GM12878 (cell line): ENCODE data around the gene MS4A2. TPM values are rescaled to one million over a fixed set of nuclear protein-coding genes. Genes with fewer than 3 reads are reported as not detected.

Experiments
- ATAC-seq: fragments of 200-7000 bp; cut with Tn5 transposase; 3 replicates; pipeline ENCODE4 v1.9.1; 2020; ENCODE audit warnings: mild to moderate bottlenecking, moderate library complexity
- BruUV-seq: library from RNA; stranded (reverse); fragments of 400-500 nt; replicated peaks from 2 replicates; lab custom pipeline; 2021; lab: Mats Ljungman, UMichigan
- CTCF ChIA-PET: fragments of 300-600 bp; sonication (Branson Sonifier 250); formaldehyde crosslinking; extraction: SDS; loops from one replicate; lab custom pipeline; 2021; ENCODE audit warnings: inconsistent platforms; lab: Yijun Ruan, JAX
- POLR2A ChIA-PET: fragments of 350-600 bp; formaldehyde crosslinking; extraction: SDS; loops from one replicate; lab custom pipeline; 2021; ENCODE audit warnings: inconsistent platforms; lab: Charles Lee
- RAD21 ChIA-PET: fragments of 300-600 bp; sonication (Branson Sonifier 250); formaldehyde crosslinking; loops from one replicate; lab custom pipeline; 2023; ENCODE audit warnings: antibody characterized with exemption; ENCODE audit not compliant: unreplicated experiment; lab: Charles Lee
- SMC1A ChIA-PET: fragments of 300-600 bp; sonication (Branson Sonifier 250); formaldehyde crosslinking; loops from one replicate; lab custom pipeline; 2023; ENCODE audit not compliant: unreplicated experiment, uncharacterized antibody; lab: Charles Lee
- DNase-seq: peaks from one replicate; pipeline ENCODE4 v3.0.0-alpha.2; 2011; ENCODE audit warnings: low read depth, low spot score
- FAIRE-seq: peaks from 3 replicates; lab custom pipeline; 2011; peaks lifted over from hg19 to GRCh38; lab: Jason Lieb, UNC
- H2AFZ ChIP-seq: 2 replicates; pipeline ENCODE4 v1.6.0; 2011; ENCODE audit warnings: low read depth, low read length, control low read depth; ENCODE audit not compliant: control insufficient read depth
- H3K27ac ChIP-seq: 2 replicates; pipeline ENCODE4 v1.5.1; 2011; ENCODE audit warnings: control low read depth; ENCODE audit not compliant: control insufficient read depth, insufficient read depth
- H3K27me3 ChIP-seq, 2 experiments: replicated peaks in 1 of 2; 2 replicates each; pipeline versions ENCODE4 v1.6.0 to v1.6.1; 2011; ENCODE audit warnings: low read length in 1 of 2; ENCODE audit not compliant: control insufficient read depth in 2 of 2, insufficient read depth in 2 of 2
- H3K36me3 ChIP-seq, 2 experiments: 2 replicates each; pipeline ENCODE4 v1.5.1; 2011; ENCODE audit warnings: low read length in 1 of 2; ENCODE audit not compliant: control insufficient read depth in 2 of 2, insufficient read depth in 2 of 2
- H3K4me1 ChIP-seq: 2 replicates; pipeline ENCODE4 v1.6.1; 2011; ENCODE audit warnings: mild to moderate bottlenecking, low read length, moderate library complexity, mixed read lengths; ENCODE audit not compliant: control insufficient read depth, insufficient read depth
- H3K4me2 ChIP-seq: 2 replicates; pipeline ENCODE4 v1.6.0; 2011; ENCODE audit warnings: control low read depth; ENCODE audit not compliant: control insufficient read depth, insufficient read depth
- H3K4me3 ChIP-seq: fragments of 200-600 bp; sonication (generic); 2 replicates; pipeline ENCODE4 v1.5.1; 2016
- H3K79me2 ChIP-seq: 2 replicates; pipeline ENCODE4 v1.6.0; 2011; ENCODE audit warnings: low read length; ENCODE audit not compliant: control insufficient read depth, insufficient read depth
- H3K9ac ChIP-seq: 2 replicates; pipeline ENCODE4 v1.8.0; 2011; ENCODE audit warnings: low read length, control low read depth, mixed read lengths; ENCODE audit not compliant: control insufficient read depth, insufficient read depth
- H3K9me3 ChIP-seq: replicated peaks from 3 replicates; pipeline ENCODE4 v1.5.1; 2011; ENCODE audit warnings: mild to moderate bottlenecking, low read length; ENCODE audit not compliant: control insufficient read depth, insufficient read depth
- H4K20me1 ChIP-seq: 2 replicates; pipeline ENCODE4 v1.6.0; 2011; ENCODE audit not compliant: control insufficient read depth, insufficient read depth
- ASH2L ChIP-seq: fragments of 300-600, 200-600 bp; sonication (generic); IDR thresholded peaks from 2 replicates; pipeline ENCODE4 v1.6.1; 2017; ENCODE audit warnings: low read depth, mild to moderate bottlenecking, borderline replicate concordance
- ATF3 ChIP-seq: IDR thresholded peaks from 2 replicates; pipeline ENCODE4 v1.6.1; 2011; ENCODE audit warnings: low read depth, mild to moderate bottlenecking, low read length, moderate library complexity, borderline replicate concordance; ENCODE audit errors: extremely low read depth
- BHLHE40 ChIP-seq, 2 experiments: fragments of 450-650 bp in 1 of 2; IDR thresholded peaks; 2 replicates each; pipeline ENCODE4 v1.6.1; 2011 to 2017; ENCODE audit warnings: low read depth in 2 of 2, borderline replicate concordance in 1 of 2, improper control_type of control experiment in 1 of 2, low read length in 1 of 2, mild to moderate bottlenecking in 1 of 2
- CTCF ChIP-seq, 3 experiments: IDR thresholded peaks in 2 of 3; conservative IDR thresholded peaks in 1 of 3; 2 replicates each; pipeline ENCODE4 v1.5.1; 2011; ENCODE audit warnings: low read depth in 3 of 3, low read length in 3 of 3, mild to moderate bottlenecking in 3 of 3, control low read depth in 2 of 3, moderate library complexity in 2 of 3, inconsistent platforms in 1 of 3, mixed read lengths in 1 of 3; ENCODE audit not compliant: control insufficient read depth in 2 of 3, insufficient read depth in 1 of 3; ENCODE audit errors: extremely low read depth in 1 of 3
- DPF2 ChIP-seq: fragments of 450-650 bp; IDR thresholded peaks from 2 replicates; pipeline ENCODE4 v1.6.1; 2017; ENCODE audit warnings: mild to moderate bottlenecking
- EED ChIP-seq: sonication (generic); IDR thresholded peaks from 2 replicates; pipeline ENCODE4 v1.6.1; 2016; ENCODE audit warnings: antibody characterized with exemption, low read depth
- ETV6 ChIP-seq, 2 experiments: fragments of 450-650 bp in 1 of 2; IDR thresholded peaks in 1 of 2; conservative IDR thresholded peaks in 1 of 2; 2 replicates each; pipeline ENCODE4 v1.6.1; 2014; ENCODE audit warnings: antibody characterized with exemption in 1 of 2, borderline replicate concordance in 1 of 2, low read depth in 1 of 2, mild to moderate bottlenecking in 1 of 2, moderate library complexity in 1 of 2
- HDGF ChIP-seq: fragments of 450-650 bp; IDR thresholded peaks from 2 replicates; pipeline ENCODE4 v1.6.1; 2016; ENCODE audit warnings: antibody characterized with exemption
- NKRF ChIP-seq: fragments of 450-650 bp; conservative IDR thresholded peaks from 2 replicates; pipeline ENCODE4 v1.6.1; 2017; ENCODE audit warnings: mild to moderate bottlenecking, moderate library complexity
- RAD51 ChIP-seq: fragments of 450-650 bp; IDR thresholded peaks from 2 replicates; pipeline ENCODE4 v1.6.1; 2016; ENCODE audit warnings: moderate library complexity, mild to moderate bottlenecking, inconsistent platforms
- SP1 ChIP-seq: IDR thresholded peaks from one replicate; pipeline ENCODE4 v1.6.1; 2011; ENCODE audit warnings: low read depth, low read length
- SPI1 ChIP-seq: IDR thresholded peaks from 2 replicates; pipeline ENCODE4 v1.6.1; 2011; ENCODE audit warnings: low read depth, mild to moderate bottlenecking, low read length, moderate library complexity, borderline replicate concordance; ENCODE audit not compliant: insufficient read depth
- ZNF592 ChIP-seq: fragments of 450-650 bp; IDR thresholded peaks from 2 replicates; pipeline ENCODE4 v1.6.1; 2017; ENCODE audit warnings: mild to moderate bottlenecking, moderate library complexity
- WGBS: methylation state at CpG from one replicate; pipeline ENCODE4 v1.1.6; 2016; ENCODE audit warnings: low lambda C conversion rate; ENCODE audit not compliant: insufficient replicate concordance, insufficient coverage; ENCODE audit errors: missing lambda C conversion rate; 5-methylcytosine and 5-hydroxymethylcytosine counted together
- in situ Hi-C: fragments of 300-500 bp; cut with MboI; formaldehyde crosslinking; loops from 9 replicates; pipeline ENCODE4 v1.14.3; 2018; ENCODE audit warnings: mixed read lengths
- intact Hi-C: fragments of 100-400 bp; cut with micrococcal nuclease; formaldehyde crosslinking; loops from one replicate; pipeline ENCODE4 v1.14.2; 2022; ENCODE audit not compliant: unreplicated experiment
- polyA plus RNA-seq, 11 experiments: library from polyadenylated mRNA; depleted of rRNA in 4 of 11; unstranded in 6 of 11; stranded (reverse) in 5 of 11; fragments of >200 nt; fragmentation: Nextera tagmentation in 4 of 11; fragmentation: Illumina TruSeq in 1 of 11; extraction: Ambion mirVana in 4 of 11; extraction: Trizol in 1 of 11; gene quantifications; 1 replicate in 1 of 11; 2 replicates in 10 of 11; pipeline versions ENCODE4 v1.2.1 to v1.2.3, GENCODE V29; 2011 to 2016; ENCODE audit warnings: inconsistent platforms in 2 of 11, missing spikeins in 2 of 11, low read depth in 1 of 11
- total RNA-seq, 4 experiments: library from RNA; depleted of rRNA in 3 of 4; stranded (reverse); fragments of >200 nt in 3 of 4; fragmentation: Illumina TruSeq in 1 of 4; extraction: Trizol in 1 of 4; gene quantifications; 2 replicates each; pipeline versions ENCODE4 v1.2.1 to v1.2.3, GENCODE V29; 2013 to 2021

MS4A2 gene
- total and polyA plus RNA-seq, 10 of the 15 experiments (the other 5 are each of a cell fraction or from before 2014, with no cell fraction given): not detected

- TF ChIP-seq CTCF (IDR thresholded peaks at IDR 0.05 in 2 of 3, conservative IDR thresholded peaks at IDR 0.05 in 1 of 3; ENCODE audit: control insufficient read depth in 2 of 3, extremely low read depth in 1 of 3, insufficient read depth in 1 of 3, low read depth in 3 of 3, low read length in 3 of 3): peak; percentile 33 to 37 (median 36); a peak in 3 of 6 replicates
- TF ChIP-seq EED: no peak
- TF ChIP-seq SPI1: no peak
- TF ChIP-seq, all 136 proteins: peak for 3
These were observed 42.0 kb downstream of the MS4A2 start (continued) for GRCh38 chr11:60130496-60130895.

GRCh38 chr11:60131912-60132311 is 43.4 kb downstream of the MS4A2 start:
- Histone ChIP-seq H3K9ac (no peak overlapping the region), H3K36me3 (no peaks in the 10 kb centered on the region), H3K4me1 (no peaks in the 10 kb centered on the region), H3K4me2 (no peak overlapping the region), H3K79me2 (no peaks in the 10 kb centered on the region), H3K27ac (no peak overlapping the region), H3K9me3 (no peaks in the 10 kb centered on the region; the same call in 2 of the 3 replicates), H3K4me3 (no peak overlapping the region), H4K20me1 (no peaks in the 10 kb centered on the region), H3K27me3 (no peaks in the 10 kb centered on the region), H2AFZ (no peak overlapping the region)
- no peak for DNase-seq
- ChIA-PET RAD21 (no interaction called here), CTCF (interaction anchor here (1.3 kb wide), 1 partner anchor 119 kb away, joined by 7 read pairs; no protein-coding TSS in a partner anchor), POLR2A (no interaction called here), SMC1A (interaction anchor here (0.9 to 1.2 kb wide), 2 partner anchors 11 to 119 kb away, joined by 3 read pairs; no protein-coding TSS in a partner anchor)
- 15% methylated on average over 3 of the region's 3 CpGs for WGBS
- in situ Hi-C loops (no loop called here), intact Hi-C loops (loop anchor here (5.0 kb wide), 1 partner anchor 380 kb away; no protein-coding TSS in a partner anchor)
- no peak for ATAC-seq
- no peak for FAIRE-seq
- BruUV-seq: no TSS peak
- TF ChIP-seq RAD51 (no peak), ATF3 (no peak), BHLHE40 (IDR thresholded peaks at IDR 0.05; ENCODE audit: borderline replicate concordance in 1 of 2, low read depth in 2 of 2, low read length in 1 of 2) (no peak), ZNF592 (no peak), HDGF (no peak), DPF2 (no peak), ASH2L (no peak), ETV6 (conservative IDR thresholded peaks at IDR 0.05 in 1 of 2, IDR thresholded peaks at IDR 0.05 in 1 of 2; ENCODE audit: borderline replicate concordance in 1 of 2, low read depth in 1 of 2) (no peak), SP1 (no peak), NKRF (no peak)
